Hepatocyte (in vitro differentiated cells): ENCODE data around the gene TRAF3. TPM values are rescaled to one million over a fixed set of nuclear protein-coding genes. Genes with fewer than 3 reads are reported as not detected.

Experiments
- DNase-seq: peaks from one replicate; pipeline ENCODE4 v3.0.0-alpha.2; 2016; ENCODE audit warnings: low spot score
- H2AFZ ChIP-seq: fragments of 200-600 bp; sonication (generic); 2 replicates; pipeline ENCODE4 v1.6.0; 2016; ENCODE audit warnings: antibody characterized with exemption, mild to moderate bottlenecking
- H3K27ac ChIP-seq: fragments of 200-600 bp; sonication (generic); 2 replicates; pipeline ENCODE4 v1.5.1; 2016; ENCODE audit warnings: mild to moderate bottlenecking
- H3K27me3 ChIP-seq: fragments of 200-600 bp; sonication (generic); 2 replicates; pipeline ENCODE4 v1.6.1; 2016
- H3K36me3 ChIP-seq: fragments of 200-600 bp; sonication (generic); replicated peaks from 2 replicates; pipeline ENCODE4 v1.5.1; 2016; ENCODE audit warnings: low read depth; ENCODE audit not compliant: insufficient read depth
- H3K4me1 ChIP-seq: fragments of 200-600 bp; sonication (generic); 2 replicates; pipeline ENCODE4 v1.5.1; 2016; ENCODE audit warnings: mild to moderate bottlenecking, moderate library complexity; ENCODE audit not compliant: insufficient read depth
- H3K4me2 ChIP-seq: fragments of 200-600 bp; sonication (generic); 2 replicates; pipeline ENCODE4 v1.6.0; 2016
- H3K4me3 ChIP-seq: fragments of 200-600 bp; sonication (generic); 2 replicates; pipeline ENCODE4 v1.5.1; 2016; ENCODE audit warnings: mild to moderate bottlenecking
- H3K79me2 ChIP-seq: fragments of 200-600 bp; sonication (generic); 2 replicates; pipeline ENCODE4 v1.6.0; 2017; ENCODE audit warnings: mild to moderate bottlenecking
- H3K9me2 ChIP-seq: fragments of 200-600 bp; sonication (generic); replicated peaks from 2 replicates; pipeline ENCODE4 v1.6.0; 2017; ENCODE audit warnings: mild to moderate bottlenecking; ENCODE audit not compliant: insufficient read depth
- H3K9me3 ChIP-seq: fragments of 200-600 bp; sonication (generic); 2 replicates; pipeline ENCODE4 v1.5.1; 2016; ENCODE audit warnings: low read depth, mild to moderate bottlenecking
- H4K20me1 ChIP-seq: fragments of 200-600 bp; sonication (generic); 2 replicates; pipeline ENCODE4 v1.6.0; 2016; ENCODE audit warnings: mild to moderate bottlenecking; ENCODE audit not compliant: insufficient read depth, poor library complexity, severe bottlenecking
- EZH2 ChIP-seq: fragments of 200-600 bp; sonication (generic); IDR thresholded peaks from 2 replicates; pipeline ENCODE4 v1.6.1; 2016; ENCODE audit warnings: antibody characterized with exemption, mild to moderate bottlenecking, borderline replicate concordance
- EZH2phosphoT487 ChIP-seq: fragments of 200-600 bp; sonication (generic); IDR thresholded peaks from one replicate; pipeline ENCODE4 v1.6.1; 2018; ENCODE audit warnings: antibody characterized with exemption, mild to moderate bottlenecking, low read depth, moderate library complexity; ENCODE audit not compliant: unreplicated experiment, severe bottlenecking
- WGBS: methylation state at CpG from one replicate; pipeline ENCODE4 v1.1.6; 2016; ENCODE audit warnings: low lambda C conversion rate; ENCODE audit errors: missing lambda C conversion rate; 5-methylcytosine and 5-hydroxymethylcytosine counted together
- polyA plus RNA-seq: library from polyadenylated mRNA; unstranded; fragments of >200 nt; fragmentation: Nextera tagmentation; extraction: Ambion mirVana; gene quantifications from 2 replicates; pipeline ENCODE4 v1.2.1, GENCODE V29; 2016
- total RNA-seq: library from RNA; depleted of rRNA; stranded (reverse); fragments of >200 nt; gene quantifications from 2 replicates; pipeline ENCODE4 v1.2.3, GENCODE V29; 2014
- TF ChIP-seq, protein P1 (sequence below): fragments of 200-600 bp; sonication (generic); IDR thresholded peaks from 2 replicates; pipeline ENCODE4 v1.5.1; 2016; ENCODE audit warnings: antibody characterized with exemption, mild to moderate bottlenecking; ENCODE audit not compliant: poor library complexity

Gene TRAF3
- total and polyA plus RNA-seq, 2 experiments from 2014 or later: 8.0 to 15.8 TPM

DNA sequence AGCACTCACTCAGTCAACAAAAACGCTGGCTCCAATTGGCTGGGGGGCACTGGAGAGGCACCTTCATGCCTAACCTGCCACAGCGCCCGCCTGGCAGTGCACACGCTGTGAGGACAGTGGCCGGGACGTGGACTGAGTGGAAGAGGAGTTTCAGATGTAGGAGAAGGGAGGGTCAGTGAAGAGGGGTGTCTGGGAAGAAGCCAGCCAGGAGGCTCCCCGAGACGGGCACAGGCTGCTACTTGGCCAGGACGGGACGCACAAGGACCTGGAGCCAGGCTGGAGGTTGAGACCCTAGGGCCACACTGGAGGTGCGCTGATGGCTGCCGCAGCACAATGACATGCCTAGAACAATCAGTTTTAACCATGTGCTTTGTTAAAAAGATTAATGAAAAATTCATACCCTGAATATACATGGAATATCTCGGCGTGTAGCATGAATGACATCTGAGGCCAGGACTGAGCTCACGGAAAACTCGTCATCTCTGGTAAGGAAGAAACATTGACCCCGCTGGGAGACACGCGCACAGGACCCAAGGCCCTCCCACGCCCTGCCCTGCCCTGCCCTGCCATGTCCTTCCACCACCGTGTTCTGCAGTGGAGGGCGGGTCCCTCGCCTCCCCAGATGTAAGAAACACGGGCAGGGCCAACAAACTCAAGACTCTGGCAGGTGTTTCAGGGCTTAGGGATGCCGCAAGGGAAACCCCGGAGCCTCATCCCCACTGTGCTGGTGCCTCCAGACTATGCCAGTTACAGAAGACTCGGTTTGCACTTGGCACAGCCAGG is 170.3 kb downstream of the TRAF3 start:
- 95% methylated on average over 27 of the region's 27 CpGs for WGBS
- TF ChIP-seq, protein P1, sequence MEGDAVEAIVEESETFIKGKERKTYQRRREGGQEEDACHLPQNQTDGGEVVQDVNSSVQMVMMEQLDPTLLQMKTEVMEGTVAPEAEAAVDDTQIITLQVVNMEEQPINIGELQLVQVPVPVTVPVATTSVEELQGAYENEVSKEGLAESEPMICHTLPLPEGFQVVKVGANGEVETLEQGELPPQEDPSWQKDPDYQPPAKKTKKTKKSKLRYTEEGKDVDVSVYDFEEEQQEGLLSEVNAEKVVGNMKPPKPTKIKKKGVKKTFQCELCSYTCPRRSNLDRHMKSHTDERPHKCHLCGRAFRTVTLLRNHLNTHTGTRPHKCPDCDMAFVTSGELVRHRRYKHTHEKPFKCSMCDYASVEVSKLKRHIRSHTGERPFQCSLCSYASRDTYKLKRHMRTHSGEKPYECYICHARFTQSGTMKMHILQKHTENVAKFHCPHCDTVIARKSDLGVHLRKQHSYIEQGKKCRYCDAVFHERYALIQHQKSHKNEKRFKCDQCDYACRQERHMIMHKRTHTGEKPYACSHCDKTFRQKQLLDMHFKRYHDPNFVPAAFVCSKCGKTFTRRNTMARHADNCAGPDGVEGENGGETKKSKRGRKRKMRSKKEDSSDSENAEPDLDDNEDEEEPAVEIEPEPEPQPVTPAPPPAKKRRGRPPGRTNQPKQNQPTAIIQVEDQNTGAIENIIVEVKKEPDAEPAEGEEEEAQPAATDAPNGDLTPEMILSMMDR: no peak
- no peak for TF ChIP-seq EZH2phosphoT487
- Histone ChIP-seq H3K27ac (no peak overlapping the region), H3K36me3 (no peaks in the 10 kb centered on the region), H3K4me1 (no peaks in the 10 kb centered on the region), H3K27me3 (no peaks in the 10 kb centered on the region), H3K4me2 (no peak overlapping the region), H4K20me1 (no peaks in the 10 kb centered on the region), H3K79me2 (no peaks in the 10 kb centered on the region), H3K9me3 (no peaks in the 10 kb centered on the region), H2AFZ (no peak overlapping the region), H3K9me2 (no peaks in the 10 kb centered on the region), H3K4me3 (no peak overlapping the region)
- no peak for DNase-seq

DNA sequence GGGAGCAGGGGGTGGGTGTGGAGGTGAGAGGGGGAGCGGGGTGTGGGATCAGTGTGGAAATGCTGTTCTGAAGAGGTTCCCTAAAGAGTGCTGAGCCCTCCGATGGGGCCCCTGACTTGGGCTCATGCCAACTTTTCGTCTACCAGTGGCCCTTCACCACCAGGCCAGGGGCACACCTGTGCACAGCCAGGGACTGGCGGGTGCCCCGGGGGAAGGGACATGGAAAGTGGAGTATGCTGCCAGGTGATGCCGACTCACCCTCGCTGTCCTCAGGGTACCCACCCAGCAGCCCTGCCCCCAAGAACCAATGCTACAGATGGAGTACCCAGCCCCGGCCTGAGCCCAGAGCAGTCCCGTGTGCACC is 171.4 kb downstream of the TRAF3 start:
- no peaks in the 10 kb centered on the region for H3K9me3 ChIP-seq
- TF ChIP-seq EZH2: no peak
- no peak for TF ChIP-seq EZH2phosphoT487
- TF ChIP-seq, protein P1: no peak
- no peak overlapping the region for H3K27ac ChIP-seq
- 95% methylated on average over 7 of the region's 9 CpGs for WGBS
- no peaks in the 10 kb centered on the region for H4K20me1 ChIP-seq
- no peak overlapping the region for H2AFZ ChIP-seq
- H3K27me3 ChIP-seq: no peaks in the 10 kb centered on the region
- no peak overlapping the region for H3K4me3 ChIP-seq
- no peaks in the 10 kb centered on the region for H3K79me2 ChIP-seq
- no peak overlapping the region for H3K4me2 ChIP-seq
- H3K4me1 ChIP-seq: no peaks in the 10 kb centered on the region
- no peaks in the 10 kb centered on the region for H3K9me2 ChIP-seq
- H3K36me3 ChIP-seq: no peaks in the 10 kb centered on the region
- DNase-seq: no peak

DNA sequence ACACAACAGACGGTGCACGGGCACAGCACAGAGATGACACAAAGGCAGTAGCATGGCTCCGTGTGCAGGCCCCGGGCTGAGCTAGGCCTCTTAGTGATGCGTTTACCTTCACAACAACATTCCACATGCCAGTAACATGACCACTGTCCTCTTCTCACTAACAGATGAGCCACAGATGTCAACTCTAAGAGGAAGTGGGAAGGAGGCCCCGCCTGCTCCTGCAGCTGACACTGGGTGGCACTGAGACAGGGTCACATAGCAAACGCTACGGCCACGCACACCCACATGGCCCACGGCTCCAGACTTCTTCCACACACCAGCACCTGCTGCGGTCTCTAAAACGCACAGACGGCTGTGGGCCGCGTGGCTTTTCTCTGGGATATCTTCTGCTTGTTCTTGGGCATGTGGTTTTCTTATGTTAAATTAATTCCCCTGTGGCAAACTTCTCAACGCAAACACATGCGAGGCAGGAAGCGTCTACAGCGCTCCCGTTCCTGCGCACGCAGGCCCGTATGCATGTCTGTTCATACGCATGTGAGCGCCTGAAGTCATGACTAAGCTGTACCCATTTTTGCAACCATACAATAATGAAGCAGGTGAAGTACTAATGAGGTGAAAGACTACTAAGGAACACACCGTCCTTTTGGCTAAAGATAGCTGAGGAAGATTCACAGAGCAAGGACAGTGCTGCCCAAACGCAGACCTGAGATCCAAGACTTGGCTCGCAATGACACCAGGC is 172.0 kb downstream of the TRAF3 start:
- no peaks in the 10 kb centered on the region for H3K9me3 ChIP-seq
- H3K27me3 ChIP-seq: no peaks in the 10 kb centered on the region
- no peak overlapping the region for H3K4me3 ChIP-seq
- WGBS: 94% methylated on average over 28 of the region's 28 CpGs
- no peaks in the 10 kb centered on the region for H4K20me1 ChIP-seq
- H3K27ac ChIP-seq: no peak overlapping the region
- no peaks in the 10 kb centered on the region for H3K79me2 ChIP-seq
- no peaks in the 10 kb centered on the region for H3K36me3 ChIP-seq
- no peak for DNase-seq
- H3K9me2 ChIP-seq: no peaks in the 10 kb centered on the region
- no peak for TF ChIP-seq EZH2
- no peak for TF ChIP-seq EZH2phosphoT487
- TF ChIP-seq, protein P1: no peak
- no peak overlapping the region for H2AFZ ChIP-seq
- H3K4me1 ChIP-seq: no peaks in the 10 kb centered on the region
- no peak overlapping the region for H3K4me2 ChIP-seq
